Lung (tissue), 12 donors: Measurements from ENCODE around the gene PPP1R7. TPM values are rescaled to one million over a fixed set of nuclear protein-coding genes. Genes with fewer than 3 reads are reported as not detected.

Experiments
- ATAC-seq: fragments of 200-7000 bp; cut with Tn5 transposase; one replicate; pipeline ENCODE4 v1.9.1; 2020; ENCODE audit warnings: moderate number of reproducible peaks; ENCODE audit not compliant: insufficient read depth, low FRiP score
- DNase-seq, 3 donors: peaks; one replicate each; pipeline ENCODE4 v3.0.0-alpha.2; 2013 to 2017
- H3K27ac ChIP-seq, 2 donors: one replicate each; pipeline ENCODE4 v1.5.1; 2013; ENCODE audit warnings: mild to moderate bottlenecking in 2 of 2, moderate library complexity in 2 of 2, control low read depth in 1 of 2, inconsistent platforms in 1 of 2, low read depth in 1 of 2, low read length in 1 of 2
- H3K27me3 ChIP-seq, 3 donors: one replicate each; pipeline ENCODE4 v1.5.1; 2013; ENCODE audit warnings: low read length in 2 of 3; ENCODE audit not compliant: control insufficient read depth in 3 of 3, insufficient read depth in 3 of 3
- H3K36me3 ChIP-seq, 4 donors: one replicate each; pipeline ENCODE4 v1.5.1; 2013; ENCODE audit warnings: low read length in 4 of 4, mild to moderate bottlenecking in 1 of 4, moderate library complexity in 1 of 4; ENCODE audit not compliant: control insufficient read depth in 4 of 4, insufficient read depth in 4 of 4
- H3K4me1 ChIP-seq, 5 donors: one replicate each; pipeline ENCODE4 v1.5.1; 2013; ENCODE audit warnings: low read length in 5 of 5, mild to moderate bottlenecking in 2 of 5, moderate library complexity in 1 of 5; ENCODE audit not compliant: control insufficient read depth in 5 of 5, insufficient read depth in 5 of 5
- H3K4me3 ChIP-seq: one replicate; pipeline ENCODE4 v1.5.1; 2013; ENCODE audit warnings: mild to moderate bottlenecking, control low read depth, moderate library complexity
- H3K9ac ChIP-seq, 2 donors: one replicate each; pipeline ENCODE4 v1.5.1; 2013; ENCODE audit warnings: low read length in 2 of 2, control low read depth in 1 of 2; ENCODE audit not compliant: insufficient read depth in 1 of 2
- H3K9me3 ChIP-seq, 4 donors: one replicate each; pipeline ENCODE4 v1.5.1; 2013; ENCODE audit warnings: low read length in 3 of 4, mild to moderate bottlenecking in 1 of 4, moderate library complexity in 1 of 4; ENCODE audit not compliant: control insufficient read depth in 4 of 4, insufficient read depth in 3 of 4
- WGBS, 2 donors: extraction: QIAGEN DNeasy Blood & Tissue Kit; methylation state at CpG; one replicate each; pipeline ENCODE4 v1.1.7; 2013; 5-methylcytosine and 5-hydroxymethylcytosine counted together
- polyA plus RNA-seq, 2 donors: library from polyadenylated mRNA; stranded (reverse); fragments of 200-250 nt; gene quantifications; one replicate each; pipeline ENCODE4 v1.2.1, GENCODE V29; 2013
- total RNA-seq, 2 donors: library from RNA; depleted of rRNA in 1 of 2; stranded (reverse); fragments of >200 nt in 1 of 2; gene quantifications; one replicate each; pipeline ENCODE4 v1.2.1, GENCODE V29; 2014 to 2021
- TF ChIP-seq, protein P1 (sequence below): IDR thresholded peaks from 2 replicates; pipeline ENCODE4 v1.5.1; 2012; ENCODE audit warnings: mild to moderate bottlenecking; ENCODE audit errors: control extremely low read depth, extremely low read depth
- donor health status: control.
- donor health status: control.
- donor health status: Bipolar disorder and iron deficiency.
- donor health status: healthy.
- donor health status: DM: yes; HTN: yes; CAD: no.

The PPP1R7 gene
- total and polyA plus RNA-seq, 4 donors = 54.6 to 78.1 (median 65.9) TPM

DNA sequence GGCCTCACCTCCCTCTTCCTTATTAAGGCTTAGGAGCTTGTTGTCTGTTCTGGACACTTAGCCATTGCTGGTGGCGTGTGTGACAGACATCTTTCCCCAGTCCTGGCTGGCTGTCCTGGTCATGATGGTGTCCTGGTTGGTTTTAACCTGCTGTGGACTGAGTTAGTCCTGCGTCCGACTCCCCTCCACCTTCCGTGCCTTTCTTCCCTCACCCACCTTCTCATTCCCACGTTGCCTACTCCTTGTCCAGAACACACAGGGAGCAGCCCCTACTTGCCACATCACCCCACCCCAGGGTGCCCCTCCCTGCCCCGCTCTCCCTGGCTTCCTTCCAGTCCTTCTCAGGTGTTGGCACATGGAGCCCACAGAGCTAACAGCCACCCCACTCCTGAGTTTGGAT, 47.7 kb downstream of the PPP1R7 start:
- ATAC-seq = no peak
- no peaks in the 10 kb centered on the region for H3K27me3 ChIP-seq
- H3K36me3 ChIP-seq = no peaks in the 10 kb centered on the region
- no peak overlapping the region for H3K27ac ChIP-seq
- 78 to 86% methylated on average over 6 of the region's 6 CpGs for WGBS, 2 donors
- TF ChIP-seq, protein P1, sequence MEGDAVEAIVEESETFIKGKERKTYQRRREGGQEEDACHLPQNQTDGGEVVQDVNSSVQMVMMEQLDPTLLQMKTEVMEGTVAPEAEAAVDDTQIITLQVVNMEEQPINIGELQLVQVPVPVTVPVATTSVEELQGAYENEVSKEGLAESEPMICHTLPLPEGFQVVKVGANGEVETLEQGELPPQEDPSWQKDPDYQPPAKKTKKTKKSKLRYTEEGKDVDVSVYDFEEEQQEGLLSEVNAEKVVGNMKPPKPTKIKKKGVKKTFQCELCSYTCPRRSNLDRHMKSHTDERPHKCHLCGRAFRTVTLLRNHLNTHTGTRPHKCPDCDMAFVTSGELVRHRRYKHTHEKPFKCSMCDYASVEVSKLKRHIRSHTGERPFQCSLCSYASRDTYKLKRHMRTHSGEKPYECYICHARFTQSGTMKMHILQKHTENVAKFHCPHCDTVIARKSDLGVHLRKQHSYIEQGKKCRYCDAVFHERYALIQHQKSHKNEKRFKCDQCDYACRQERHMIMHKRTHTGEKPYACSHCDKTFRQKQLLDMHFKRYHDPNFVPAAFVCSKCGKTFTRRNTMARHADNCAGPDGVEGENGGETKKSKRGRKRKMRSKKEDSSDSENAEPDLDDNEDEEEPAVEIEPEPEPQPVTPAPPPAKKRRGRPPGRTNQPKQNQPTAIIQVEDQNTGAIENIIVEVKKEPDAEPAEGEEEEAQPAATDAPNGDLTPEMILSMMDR = no peak
- no peak for DNase-seq
- no peaks in the 10 kb centered on the region for H3K9me3 ChIP-seq
- H3K9ac ChIP-seq = no peak overlapping the region
- H3K4me3 ChIP-seq = no peak overlapping the region
- no peaks in the 10 kb centered on the region for H3K4me1 ChIP-seq

DNA sequence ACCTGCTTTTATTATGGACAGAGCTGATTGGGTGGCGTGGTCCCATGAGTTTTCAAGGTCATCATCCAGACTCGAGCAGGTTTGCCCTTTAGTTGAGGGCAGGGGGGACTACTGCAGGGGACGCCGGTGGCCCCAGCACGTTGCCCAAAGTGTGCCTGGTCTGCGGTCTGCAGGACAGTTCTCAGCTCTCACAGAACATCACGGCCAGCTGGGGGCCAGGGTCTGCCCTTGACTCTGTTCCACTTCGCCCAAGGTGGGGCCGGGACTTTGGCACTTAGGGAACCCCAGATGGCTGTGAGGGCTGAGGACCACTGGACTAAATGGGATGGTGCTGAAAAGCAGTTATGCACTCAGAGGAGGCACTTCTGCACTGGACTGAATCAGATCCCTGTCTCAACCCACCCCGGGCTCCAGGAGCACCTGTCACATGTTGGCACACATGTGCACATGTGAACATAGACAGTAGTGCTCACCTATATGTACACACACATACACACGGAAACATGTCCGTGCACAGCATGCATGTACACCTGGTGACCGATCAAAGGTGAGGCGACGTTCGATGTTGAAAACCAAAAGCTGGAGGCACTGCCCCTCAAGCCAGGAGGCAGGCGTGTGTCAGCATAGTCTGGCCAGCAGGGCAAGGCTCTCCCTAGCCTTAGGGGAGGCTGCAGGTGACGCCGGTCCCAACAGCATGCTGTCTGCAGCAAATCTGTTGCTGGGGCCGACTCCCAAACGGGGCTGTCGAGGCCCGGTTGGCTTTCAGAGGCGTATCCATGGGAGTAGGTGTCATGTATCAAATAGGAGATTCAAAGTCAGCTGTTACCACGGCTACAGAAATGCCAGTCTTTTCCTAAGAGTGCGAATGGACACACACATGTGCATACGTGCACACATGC, 48.4 kb downstream of the PPP1R7 start:
- Histone ChIP-seq H3K36me3 (no peaks in the 10 kb centered on the region), H3K4me1 (no peaks in the 10 kb centered on the region), H3K9ac (no peak overlapping the region), H3K9me3 (no peaks in the 10 kb centered on the region), H3K27me3 (no peaks in the 10 kb centered on the region), H3K27ac (no peak overlapping the region), H3K4me3 (no peak overlapping the region)
- no peak for DNase-seq
- TF ChIP-seq, protein P1 = no peak
- no peak for ATAC-seq
- WGBS, 2 donors = 81 to 90% methylated on average over 27 of the region's 27 CpGs

DNA sequence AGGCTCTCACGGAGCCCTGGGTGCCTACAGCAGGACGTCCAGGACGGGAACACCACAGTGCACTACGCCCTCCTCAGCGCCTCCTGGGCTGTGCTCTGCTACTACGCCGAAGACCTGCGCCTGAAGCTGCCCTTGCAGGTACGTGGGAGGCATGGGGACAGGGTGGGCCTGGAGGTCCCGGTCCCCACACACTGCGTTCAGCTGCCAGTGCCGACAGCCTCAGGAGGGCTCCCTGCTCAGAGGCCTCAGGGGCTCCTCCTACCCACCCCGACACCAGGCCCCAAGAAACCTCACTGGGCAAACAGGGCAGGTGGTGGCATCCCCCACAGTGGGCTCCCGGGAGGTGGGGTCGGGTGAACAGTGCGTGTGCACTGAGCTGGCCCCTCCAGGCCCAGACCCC, 49.0 kb downstream of the PPP1R7 start:
- no peaks in the 10 kb centered on the region for H3K36me3 ChIP-seq
- no peaks in the 10 kb centered on the region for H3K9me3 ChIP-seq
- 85 to 88% methylated on average over 16 of the region's 16 CpGs for WGBS, 2 donors
- DNase-seq (no peak), ATAC-seq (no peak)
- H3K27ac ChIP-seq = no peak overlapping the region
- no peak overlapping the region for H3K9ac ChIP-seq
- no peaks in the 10 kb centered on the region for H3K27me3 ChIP-seq
- no peak overlapping the region for H3K4me3 ChIP-seq
- H3K4me1 ChIP-seq = no peaks in the 10 kb centered on the region
- TF ChIP-seq, protein P1 = no peak
